Non-pigmented ciliary epithelial cell (primary cell): ENCODE results near the gene PCSK5.

Source experiments
- DNase-seq: peaks from one replicate; pipeline ENCODE4 v3.0.0-alpha.2; 2010; ENCODE audit warnings: low read depth

The PCSK5 gene

GRCh38 chr9:76192013-76192412 is 301.5 kb downstream of the PCSK5 start:
- DNase-seq: no peak

GRCh38 chr9:76194896-76195295 is 304.4 kb downstream of the PCSK5 start:
- no peak for DNase-seq

GRCh38 chr9:76198336-76198735 is 307.9 kb downstream of the PCSK5 start:
- no peak for DNase-seq

GRCh38 chr9:76200315-76200714 is 309.8 kb downstream of the PCSK5 start:
- no peak for DNase-seq

- DNase-seq: no peak
Measured at GRCh38 chr9:76200745-76201144, 310.3 kb downstream of the PCSK5 start.

GRCh38 chr9:76203373-76203772 is 312.9 kb downstream of the PCSK5 start:
- DNase-seq: no peak

- no peak for DNase-seq
Measured at GRCh38 chr9:76206821-76207220, 316.3 kb downstream of the PCSK5 start.

- DNase-seq: no peak
Measured at GRCh38 chr9:76213751-76214150, 323.3 kb downstream of the PCSK5 start.

GRCh38 chr9:76215066-76215465 is 324.6 kb downstream of the PCSK5 start:
- DNase-seq: no peak

- peak; percentile 93 for DNase-seq
Measured at GRCh38 chr9:76216161-76216649, 325.7 kb downstream of the PCSK5 start.

GRCh38 chr9:76218117-76218885 is 327.8 kb downstream of the PCSK5 start:
- DNase-seq: no peak

- no peak for DNase-seq
Measured at GRCh38 chr9:76218886-76219445, 328.5 kb downstream of the PCSK5 start.

- DNase-seq: no peak
Measured at GRCh38 chr9:76219560-76220151, 329.2 kb downstream of the PCSK5 start.

- no peak for DNase-seq
Measured at GRCh38 chr9:76221423-76221822, 330.9 kb downstream of the PCSK5 start.

- no peak for DNase-seq
Measured at GRCh38 chr9:76223749-76224340, 333.4 kb downstream of the PCSK5 start.

- DNase-seq: no peak
Measured at GRCh38 chr9:76227156-76227555, 336.7 kb downstream of the PCSK5 start.

- no peak for DNase-seq
Measured at GRCh38 chr9:76231001-76231400, 340.5 kb downstream of the PCSK5 start.

- no peak for DNase-seq
Measured at GRCh38 chr9:76232861-76233489, 342.5 kb downstream of the PCSK5 start.

- DNase-seq: no peak
Measured at GRCh38 chr9:76240578-76240977, 350.1 kb downstream of the PCSK5 start.

GRCh38 chr9:76245518-76245917 is 355.0 kb downstream of the PCSK5 start:
- DNase-seq: no peak

- DNase-seq: no peak
Measured at GRCh38 chr9:76246680-76247079, 356.2 kb downstream of the PCSK5 start.

GRCh38 chr9:76247426-76247825 is 357.0 kb downstream of the PCSK5 start:
- DNase-seq: no peak
